Measurements from ENCODE around the gene NTPCR. TPM values are rescaled to one million over a fixed set of nuclear protein-coding genes. Genes with fewer than 3 reads are reported as not detected.

Gene NTPCR
- total and polyA plus RNA-seq, 2 donors (not counting 3 experiments of a cell fraction or from before 2014, with no cell fraction given), result 13.2 to 35.3 TPM

DNA sequence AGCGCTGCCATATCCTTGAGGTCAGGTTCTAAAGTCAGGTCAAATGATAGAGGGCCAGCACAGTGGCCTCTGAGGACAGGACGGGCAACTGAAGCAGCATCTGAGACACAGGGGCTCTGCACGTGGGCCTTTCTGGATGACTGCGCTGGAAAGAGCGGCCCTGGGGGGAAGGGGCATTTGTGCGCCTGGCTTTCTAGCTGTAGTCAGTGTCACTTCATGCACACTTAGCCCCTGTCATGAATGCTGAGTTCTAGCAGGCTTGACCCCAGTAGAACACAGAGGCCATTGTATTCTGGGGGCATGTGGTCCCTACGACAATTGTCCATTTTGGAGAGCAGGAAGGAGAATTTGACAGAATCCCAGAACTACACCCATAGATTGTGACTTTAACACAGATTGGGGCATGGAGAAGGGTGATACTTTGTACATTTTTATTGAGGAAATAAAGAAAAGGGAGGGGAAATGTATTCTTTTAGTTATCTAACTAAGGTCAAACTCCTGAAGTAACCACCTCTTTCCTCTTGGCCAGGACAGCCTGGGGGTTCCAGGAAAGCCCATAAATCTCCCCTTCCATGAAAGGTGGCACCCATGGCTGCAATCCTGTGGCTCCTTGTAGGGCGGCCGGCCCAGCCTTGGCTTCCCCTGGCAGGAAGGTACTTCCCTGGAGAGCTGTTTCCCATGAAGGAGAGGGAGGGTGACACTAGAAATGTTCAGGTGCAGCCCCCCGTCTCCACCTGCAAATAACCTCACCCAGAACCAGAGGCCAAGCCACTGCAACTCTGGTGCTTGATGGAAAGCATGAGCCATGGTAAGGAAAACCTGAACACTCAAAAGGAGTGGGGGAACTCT lies 34.4 kb downstream of the NTPCR start:
- no peak for FAIRE-seq
- CTCF ChIA-PET, result no interaction called here
- H3K9me3 ChIP-seq (replicated peaks; ENCODE audit: control insufficient read depth, insufficient read depth, low read length), result no peaks in the 10 kb centered on the region

More for the DNA sequence above, 34.4 kb downstream of the NTPCR start:
- no peak overlapping the region for H3K4me2 ChIP-seq (ENCODE audit: insufficient read depth, low read length)
- H3K4me3 ChIP-seq (replicated peaks in 1 of 3; ENCODE audit: insufficient read depth in 1 of 3, low read depth in 1 of 3, low read length in 3 of 3), result no peak overlapping the region
- no peak for TF ChIP-seq MYC (IDR thresholded peaks at IDR 0.05; ENCODE audit: low read depth, low read length)
- TF ChIP-seq EZH2 (IDR thresholded peaks at IDR 0.05; ENCODE audit: borderline replicate concordance, low read depth, low read length, severe bottlenecking), result no peak
- TF ChIP-seq, protein P1, sequence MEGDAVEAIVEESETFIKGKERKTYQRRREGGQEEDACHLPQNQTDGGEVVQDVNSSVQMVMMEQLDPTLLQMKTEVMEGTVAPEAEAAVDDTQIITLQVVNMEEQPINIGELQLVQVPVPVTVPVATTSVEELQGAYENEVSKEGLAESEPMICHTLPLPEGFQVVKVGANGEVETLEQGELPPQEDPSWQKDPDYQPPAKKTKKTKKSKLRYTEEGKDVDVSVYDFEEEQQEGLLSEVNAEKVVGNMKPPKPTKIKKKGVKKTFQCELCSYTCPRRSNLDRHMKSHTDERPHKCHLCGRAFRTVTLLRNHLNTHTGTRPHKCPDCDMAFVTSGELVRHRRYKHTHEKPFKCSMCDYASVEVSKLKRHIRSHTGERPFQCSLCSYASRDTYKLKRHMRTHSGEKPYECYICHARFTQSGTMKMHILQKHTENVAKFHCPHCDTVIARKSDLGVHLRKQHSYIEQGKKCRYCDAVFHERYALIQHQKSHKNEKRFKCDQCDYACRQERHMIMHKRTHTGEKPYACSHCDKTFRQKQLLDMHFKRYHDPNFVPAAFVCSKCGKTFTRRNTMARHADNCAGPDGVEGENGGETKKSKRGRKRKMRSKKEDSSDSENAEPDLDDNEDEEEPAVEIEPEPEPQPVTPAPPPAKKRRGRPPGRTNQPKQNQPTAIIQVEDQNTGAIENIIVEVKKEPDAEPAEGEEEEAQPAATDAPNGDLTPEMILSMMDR (IDR thresholded peaks at IDR 0.05; ENCODE audit: extremely low read depth in 1 of 2, insufficient read depth in 1 of 2, low read depth in 1 of 2, low read length in 2 of 2), result no peak
- TF ChIP-seq FOS (IDR thresholded peaks at IDR 0.05; ENCODE audit: borderline replicate concordance, insufficient read depth, low read length), result no peak
- TF ChIP-seq GATA2 (IDR thresholded peaks at IDR 0.05; ENCODE audit: insufficient read depth, insufficient read length, low read depth, low read length), result no peak
- no peak for TF ChIP-seq JUN (IDR thresholded peaks at IDR 0.05; ENCODE audit: borderline replicate concordance, insufficient read depth, insufficient read length, low read depth)
- TF ChIP-seq POLR2AphosphoS5 (IDR thresholded peaks at IDR 0.05; ENCODE audit: insufficient read depth, low read depth, low read length), result no peak
- no peak for TF ChIP-seq POLR2A (IDR thresholded peaks at IDR 0.05; ENCODE audit: low read depth, low read length)
- TF ChIP-seq, protein P2, sequence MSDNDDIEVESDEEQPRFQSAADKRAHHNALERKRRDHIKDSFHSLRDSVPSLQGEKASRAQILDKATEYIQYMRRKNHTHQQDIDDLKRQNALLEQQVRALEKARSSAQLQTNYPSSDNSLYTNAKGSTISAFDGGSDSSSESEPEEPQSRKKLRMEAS (IDR thresholded peaks at IDR 0.05; ENCODE audit: insufficient read depth, insufficient read length), result no peak
- DNase-seq (ENCODE audit: low read depth, low spot score), result no peak
- H3K79me2 ChIP-seq (ENCODE audit: control insufficient read depth, insufficient read depth, low read length), result no peaks in the 10 kb centered on the region
- H3K9me1 ChIP-seq (replicated peaks; ENCODE audit: control insufficient read depth, extremely low read depth, insufficient read depth, low read length), result no peaks in the 10 kb centered on the region
- no peaks in the 10 kb centered on the region for H3K36me3 ChIP-seq (ENCODE audit: control insufficient read depth in 2 of 2, extremely low read depth in 1 of 2, insufficient read depth in 2 of 2, low read length in 2 of 2)
- POLR2A ChIA-PET, result no interaction called here
- H4K20me1 ChIP-seq (replicated peaks; ENCODE audit: control insufficient read depth, extremely low read depth, insufficient read depth, low read length), result no peaks in the 10 kb centered on the region
- no peaks in the 10 kb centered on the region for H3K27me3 ChIP-seq (ENCODE audit: control insufficient read depth in 2 of 2, insufficient read depth in 2 of 2, low read length in 2 of 2)
- dilution Hi-C loops (cut with MboI; ENCODE audit: extremely low pct_ligation_motif_present, low sequenced_read_pairs) (no loop called here), intact Hi-C loops (cut with micrococcal nuclease) (no loop called here)
- H3K4me1 ChIP-seq (ENCODE audit: control insufficient read depth, extremely low read depth, insufficient read depth, low read length), result no peaks in the 10 kb centered on the region
- H3K9ac ChIP-seq (replicated peaks; ENCODE audit: extremely low read depth, insufficient read depth, low read length), result no peak overlapping the region
- BruUV-seq (replicated peaks), result no TSS peak
- no peak overlapping the region for H3K27ac ChIP-seq (ENCODE audit: insufficient read depth, low read depth, low read length)
- no peak overlapping the region for H2AFZ ChIP-seq (ENCODE audit: low read depth, low read length)
